ENCODE results near the gene A2ML1.
"Not testable (repeated sequence)": the region's sequence is repeated elsewhere in the genome, so short reads cannot be mapped to it uniquely, and the experiment has no call there.

A2ML1 gene

GRCh38 chr12:8781381-8782127 lies 40.9 kb upstream of the A2ML1 start:
- no peak overlapping the region for H3K27ac ChIP-seq
- TF ChIP-seq, protein P1, sequence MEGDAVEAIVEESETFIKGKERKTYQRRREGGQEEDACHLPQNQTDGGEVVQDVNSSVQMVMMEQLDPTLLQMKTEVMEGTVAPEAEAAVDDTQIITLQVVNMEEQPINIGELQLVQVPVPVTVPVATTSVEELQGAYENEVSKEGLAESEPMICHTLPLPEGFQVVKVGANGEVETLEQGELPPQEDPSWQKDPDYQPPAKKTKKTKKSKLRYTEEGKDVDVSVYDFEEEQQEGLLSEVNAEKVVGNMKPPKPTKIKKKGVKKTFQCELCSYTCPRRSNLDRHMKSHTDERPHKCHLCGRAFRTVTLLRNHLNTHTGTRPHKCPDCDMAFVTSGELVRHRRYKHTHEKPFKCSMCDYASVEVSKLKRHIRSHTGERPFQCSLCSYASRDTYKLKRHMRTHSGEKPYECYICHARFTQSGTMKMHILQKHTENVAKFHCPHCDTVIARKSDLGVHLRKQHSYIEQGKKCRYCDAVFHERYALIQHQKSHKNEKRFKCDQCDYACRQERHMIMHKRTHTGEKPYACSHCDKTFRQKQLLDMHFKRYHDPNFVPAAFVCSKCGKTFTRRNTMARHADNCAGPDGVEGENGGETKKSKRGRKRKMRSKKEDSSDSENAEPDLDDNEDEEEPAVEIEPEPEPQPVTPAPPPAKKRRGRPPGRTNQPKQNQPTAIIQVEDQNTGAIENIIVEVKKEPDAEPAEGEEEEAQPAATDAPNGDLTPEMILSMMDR (IDR thresholded peaks at IDR 0.05), result no peak
- peaks cover 4 to 15% of the 10 kb centered on the region in 2 experiments for H3K4me1 ChIP-seq (ENCODE audit: control insufficient read depth in 1 of 2, insufficient read depth in 1 of 2, low read depth in 1 of 2, low read length in 1 of 2)
- H3K36me3 ChIP-seq, result no peaks in the 10 kb centered on the region
- H3K4me3 ChIP-seq (ENCODE audit: low read depth in 1 of 2, low read length in 1 of 2), result no peak overlapping the region
- no peaks in the 10 kb centered on the region for H3K9me3 ChIP-seq
- no peaks in the 10 kb centered on the region for H3K27me3 ChIP-seq

- TF ChIP-seq, protein P1 (IDR thresholded peaks at IDR 0.05), result no peak
Observed at GRCh38 chr12:8784290-8784888, 38.0 kb upstream of the A2ML1 start.

GRCh38 chr12:8785499-8785898 lies 36.9 kb upstream of the A2ML1 start:
- TF ChIP-seq, protein P1 (IDR thresholded peaks at IDR 0.05), result no peak
- H3K4me3 ChIP-seq (ENCODE audit: low read depth in 1 of 2, low read length in 1 of 2), result no peak overlapping the region
- H3K36me3 ChIP-seq, result no peaks in the 10 kb centered on the region
- no peaks in the 10 kb centered on the region for H3K27me3 ChIP-seq
- H3K9me3 ChIP-seq, result no peaks in the 10 kb centered on the region
- no peak overlapping the region for H3K27ac ChIP-seq
- H3K4me1 ChIP-seq (ENCODE audit: control insufficient read depth in 1 of 2, insufficient read depth in 1 of 2, low read depth in 1 of 2, low read length in 1 of 2), result peaks cover 4 to 15% of the 10 kb centered on the region in 2 experiments

More at GRCh38 chr12:8784290-8784888, 38.0 kb upstream of the A2ML1 start:
- no peak overlapping the region for H3K4me3 ChIP-seq (ENCODE audit: low read depth in 1 of 2, low read length in 1 of 2)
- H3K9me3 ChIP-seq, result no peaks in the 10 kb centered on the region
- H3K27ac ChIP-seq, result no peak overlapping the region
- H3K4me1 ChIP-seq (ENCODE audit: control insufficient read depth in 1 of 2, insufficient read depth in 1 of 2, low read depth in 1 of 2, low read length in 1 of 2), result peaks cover 4 to 15% of the 10 kb centered on the region in 2 experiments
- no peaks in the 10 kb centered on the region for H3K27me3 ChIP-seq
- H3K36me3 ChIP-seq, result no peaks in the 10 kb centered on the region

DNA sequence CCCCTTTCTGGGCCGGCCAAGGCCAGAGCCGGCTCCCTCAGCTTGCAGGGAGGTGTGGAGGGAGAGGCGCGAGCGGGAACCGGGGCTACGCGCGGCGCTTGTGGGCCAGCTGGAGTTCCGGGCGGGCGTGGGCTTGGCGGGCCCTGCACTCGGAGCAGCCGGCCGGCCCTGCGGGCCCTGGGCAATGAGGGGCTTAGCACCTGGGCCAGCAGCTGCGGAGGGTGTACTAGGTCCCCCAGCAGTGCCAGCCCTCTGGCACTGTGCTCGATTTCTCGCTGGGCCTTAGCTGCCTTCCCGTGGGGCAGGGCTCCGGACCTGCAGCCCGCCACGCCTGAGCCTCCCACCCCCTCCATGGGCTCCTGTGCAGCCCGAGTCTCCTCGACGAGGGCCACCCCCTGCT lies 35.2 kb upstream of the A2ML1 start:
- not testable (repeated sequence) for H3K27me3 ChIP-seq; H3K4me3 ChIP-seq (ENCODE audit: low read depth in 1 of 2, low read length in 1 of 2); H3K36me3 ChIP-seq; H3K27ac ChIP-seq; H3K9me3 ChIP-seq
- H3K4me1 ChIP-seq (ENCODE audit: control insufficient read depth in 1 of 2, insufficient read depth in 1 of 2, low read depth in 1 of 2, low read length in 1 of 2), result peaks cover 4 to 15% of the 10 kb centered on the region in 2 experiments

DNA sequence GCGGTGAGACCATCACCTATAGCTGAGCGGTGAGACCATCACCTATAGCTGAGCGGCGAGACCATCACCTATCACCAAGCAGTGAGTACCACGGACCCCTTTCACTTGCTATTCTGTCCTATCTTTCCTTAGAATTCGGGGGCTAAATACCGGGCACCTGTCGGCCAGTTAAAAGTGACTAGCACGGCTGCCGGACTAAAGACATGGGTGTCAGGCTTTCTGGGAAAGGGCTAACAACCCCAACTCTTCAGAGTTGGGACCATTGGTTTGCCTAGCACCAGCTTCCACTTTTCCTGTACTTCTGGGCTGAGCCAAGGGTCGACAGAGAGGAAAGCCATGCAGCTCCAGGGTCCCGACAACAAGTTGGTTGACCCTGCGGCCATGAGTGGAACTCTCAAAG lies 33.7 kb upstream of the A2ML1 start:
- H3K4me1 ChIP-seq (ENCODE audit: control insufficient read depth in 1 of 2, insufficient read depth in 1 of 2, low read depth in 1 of 2, low read length in 1 of 2), result peaks cover 4 to 15% of the 10 kb centered on the region in 2 experiments
- not testable (repeated sequence) for H3K4me3 ChIP-seq (ENCODE audit: low read depth in 1 of 2, low read length in 1 of 2); H3K27me3 ChIP-seq; H3K27ac ChIP-seq; H3K36me3 ChIP-seq; H3K9me3 ChIP-seq

GRCh38 chr12:8789341-8790013 lies 32.9 kb upstream of the A2ML1 start:
- H3K27me3 ChIP-seq; H3K36me3 ChIP-seq; H3K4me3 ChIP-seq (ENCODE audit: low read depth in 1 of 2, low read length in 1 of 2); H3K27ac ChIP-seq; H3K9me3 ChIP-seq: not testable (repeated sequence)
- peaks cover 4 to 15% of the 10 kb centered on the region in 2 experiments for H3K4me1 ChIP-seq (ENCODE audit: control insufficient read depth in 1 of 2, insufficient read depth in 1 of 2, low read depth in 1 of 2, low read length in 1 of 2)

DNA sequence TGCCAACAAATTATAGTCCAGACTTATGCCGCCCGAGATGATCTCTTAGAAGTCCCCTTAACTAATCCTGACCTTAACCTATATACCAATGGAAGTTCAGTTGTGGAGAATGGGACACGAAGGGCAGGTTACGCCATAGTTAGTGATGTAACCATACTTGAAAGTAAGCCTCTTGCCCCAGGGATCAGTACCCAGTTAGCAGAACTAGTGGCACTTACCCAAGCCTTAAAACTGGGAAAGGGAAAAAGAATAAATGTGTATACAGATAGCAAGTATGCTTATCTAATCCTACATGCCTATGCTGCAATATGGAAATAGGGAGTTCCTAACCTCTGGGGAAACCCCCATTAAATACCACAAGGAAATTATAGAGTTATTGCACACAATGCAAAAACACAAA lies 29.2 kb upstream of the A2ML1 start:
- H3K9me3 ChIP-seq; H3K36me3 ChIP-seq; H3K4me3 ChIP-seq (ENCODE audit: low read depth in 1 of 2, low read length in 1 of 2); H3K27me3 ChIP-seq; H3K4me1 ChIP-seq (ENCODE audit: control insufficient read depth in 1 of 2, insufficient read depth in 1 of 2, low read depth in 1 of 2, low read length in 1 of 2); H3K27ac ChIP-seq: not testable (repeated sequence)

- H3K9me3 ChIP-seq; H3K4me3 ChIP-seq (ENCODE audit: low read depth in 1 of 2, low read length in 1 of 2); H3K27me3 ChIP-seq; H3K36me3 ChIP-seq; H3K4me1 ChIP-seq (ENCODE audit: control insufficient read depth in 1 of 2, insufficient read depth in 1 of 2, low read depth in 1 of 2, low read length in 1 of 2); H3K27ac ChIP-seq: not testable (repeated sequence)
Observed at GRCh38 chr12:8794611-8795010, 27.8 kb upstream of the A2ML1 start.

Measured in neutrophil (primary cell).